SU-DHL-6 (cell line): ENCODE measurements around the gene TRPV4.

ENCODE experiments used
- H2AFZ ChIP-seq: fragments of 200-600 bp; sonication (generic); 2 replicates; pipeline ENCODE4 v1.6.1; 2014; ENCODE audit warnings: low read depth, mild to moderate bottlenecking, moderate library complexity, mixed read lengths, antibody characterized with exemption, low read length; ENCODE audit not compliant: severe bottlenecking
- H3F3A ChIP-seq: fragments of 200-600 bp; shearing (Covaris generic); 2 replicates; pipeline ENCODE4 v1.6.0; 2016; ENCODE audit warnings: antibody characterized with exemption, mild to moderate bottlenecking; ENCODE audit not compliant: insufficient read depth
- H3K27ac ChIP-seq: fragments of 200-600 bp; sonication (generic); 2 replicates; pipeline ENCODE4 v1.5.1; 2016; ENCODE audit warnings: low read depth, mild to moderate bottlenecking, low read length, moderate library complexity, mixed read lengths
- H3K27me3 ChIP-seq: fragments of 200-600 bp; sonication (generic), shearing (Covaris generic); 2 replicates; pipeline ENCODE4 v1.6.0; 2014; ENCODE audit warnings: mild to moderate bottlenecking, low read length
- H3K36me3 ChIP-seq: fragments of 200-600 bp; sonication (generic); 2 replicates; pipeline ENCODE4 v1.6.1; 2014; ENCODE audit warnings: mild to moderate bottlenecking, low read length, mixed read lengths
- H3K4me2 ChIP-seq: fragments of 300-600, 200-600 bp; shearing (Covaris generic), sonication (generic); 2 replicates; pipeline ENCODE4 v1.6.0; 2014; ENCODE audit warnings: low read length, low read depth, mild to moderate bottlenecking; ENCODE audit not compliant: poor library complexity, severe bottlenecking
- H3K4me3 ChIP-seq: fragments of 200-600 bp; sonication (generic); 2 replicates; pipeline ENCODE4 v1.5.1; 2014; ENCODE audit warnings: antibody characterized with exemption, low read length, mild to moderate bottlenecking, mixed read lengths; ENCODE audit not compliant: insufficient read depth, poor library complexity, severe bottlenecking
- H3K79me2 ChIP-seq: fragments of 200-600 bp; sonication (generic); 2 replicates; pipeline ENCODE4 v1.6.1; 2014; ENCODE audit warnings: mild to moderate bottlenecking, low read length, moderate library complexity; ENCODE audit not compliant: insufficient read depth
- H3K9ac ChIP-seq: fragments of 200-600 bp; sonication (generic); 2 replicates; pipeline ENCODE4 v1.7.0; 2014; ENCODE audit warnings: mild to moderate bottlenecking, low read length
- H3K9me2 ChIP-seq: fragments of 200-600 bp; sonication (generic); replicated peaks from 2 replicates; pipeline ENCODE4 v1.6.1; 2014; ENCODE audit warnings: low read length; ENCODE audit not compliant: insufficient read depth
- H3K9me3 ChIP-seq: fragments of 200-600 bp; sonication (generic); 2 replicates; pipeline ENCODE4 v1.6.1; 2014; ENCODE audit warnings: low read length, mixed read lengths; ENCODE audit not compliant: insufficient read depth
- H4K20me1 ChIP-seq: fragments of 200-600 bp; sonication (generic); 2 replicates; pipeline ENCODE4 v1.6.1; 2014; ENCODE audit warnings: low read depth, mild to moderate bottlenecking, antibody characterized with exemption, low read length, moderate library complexity, mixed read lengths
- EZH2phosphoT487 ChIP-seq: fragments of 200-600 bp; sonication (generic), shearing (Covaris generic); conservative IDR thresholded peaks from 2 replicates; pipeline ENCODE4 v1.6.1; 2018; ENCODE audit warnings: mild to moderate bottlenecking, antibody characterized with exemption, low read length, moderate library complexity, mixed read lengths
- TF ChIP-seq, protein P1 (sequence below): fragments of 200-600 bp; sonication (generic); IDR thresholded peaks from one replicate; pipeline ENCODE4 v1.5.1; 2017; ENCODE audit warnings: antibody characterized with exemption, mild to moderate bottlenecking, low read length, moderate library complexity; ENCODE audit not compliant: insufficient read depth, poor library complexity, severe bottlenecking

Gene TRPV4

DNA sequence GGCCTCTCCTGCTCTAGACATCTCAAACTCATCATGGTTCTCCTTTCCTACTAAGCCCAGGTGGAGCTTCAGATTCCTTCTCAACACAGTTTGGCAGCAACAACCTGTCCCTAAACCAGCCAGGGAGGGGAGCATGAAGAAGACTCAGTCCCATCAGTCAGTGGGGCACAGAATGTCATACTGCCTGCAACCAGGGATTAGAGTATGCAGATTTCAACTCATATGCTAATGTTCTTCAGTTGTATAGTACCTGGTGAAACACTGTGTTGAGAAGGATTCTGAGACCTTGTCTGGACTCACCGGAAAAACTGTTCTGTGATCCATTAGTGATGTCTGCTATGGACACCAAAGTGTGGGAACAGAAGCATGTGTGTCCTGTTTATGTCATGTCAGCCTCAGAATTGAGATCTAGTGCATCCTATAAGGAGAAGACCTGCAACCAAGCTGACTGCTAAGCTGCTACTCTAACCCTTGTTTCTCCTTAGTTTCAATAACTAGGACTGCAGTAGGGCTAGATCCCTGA lies 43.6 kb downstream of the TRPV4 start:
- H3K4me2 ChIP-seq: no peak overlapping the region
- H3K9me2 ChIP-seq: no peaks in the 10 kb centered on the region
- H3K9ac ChIP-seq: no peak overlapping the region
- no peaks in the 10 kb centered on the region for H3K36me3 ChIP-seq
- H3F3A ChIP-seq: no peaks in the 10 kb centered on the region
- H3K9me3 ChIP-seq: no peaks in the 10 kb centered on the region
- TF ChIP-seq EZH2phosphoT487: no peak
- TF ChIP-seq, protein P1, sequence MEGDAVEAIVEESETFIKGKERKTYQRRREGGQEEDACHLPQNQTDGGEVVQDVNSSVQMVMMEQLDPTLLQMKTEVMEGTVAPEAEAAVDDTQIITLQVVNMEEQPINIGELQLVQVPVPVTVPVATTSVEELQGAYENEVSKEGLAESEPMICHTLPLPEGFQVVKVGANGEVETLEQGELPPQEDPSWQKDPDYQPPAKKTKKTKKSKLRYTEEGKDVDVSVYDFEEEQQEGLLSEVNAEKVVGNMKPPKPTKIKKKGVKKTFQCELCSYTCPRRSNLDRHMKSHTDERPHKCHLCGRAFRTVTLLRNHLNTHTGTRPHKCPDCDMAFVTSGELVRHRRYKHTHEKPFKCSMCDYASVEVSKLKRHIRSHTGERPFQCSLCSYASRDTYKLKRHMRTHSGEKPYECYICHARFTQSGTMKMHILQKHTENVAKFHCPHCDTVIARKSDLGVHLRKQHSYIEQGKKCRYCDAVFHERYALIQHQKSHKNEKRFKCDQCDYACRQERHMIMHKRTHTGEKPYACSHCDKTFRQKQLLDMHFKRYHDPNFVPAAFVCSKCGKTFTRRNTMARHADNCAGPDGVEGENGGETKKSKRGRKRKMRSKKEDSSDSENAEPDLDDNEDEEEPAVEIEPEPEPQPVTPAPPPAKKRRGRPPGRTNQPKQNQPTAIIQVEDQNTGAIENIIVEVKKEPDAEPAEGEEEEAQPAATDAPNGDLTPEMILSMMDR: no peak
- H4K20me1 ChIP-seq: no peaks in the 10 kb centered on the region
- H3K27me3 ChIP-seq: 0 out of 2 replicates have a peak, but pooled peaks cover 4% of the 10 kb centered on the region
- H2AFZ ChIP-seq: no peak overlapping the region
- no peaks in the 10 kb centered on the region for H3K79me2 ChIP-seq
- H3K27ac ChIP-seq: no peak overlapping the region
- no peak overlapping the region for H3K4me3 ChIP-seq

DNA sequence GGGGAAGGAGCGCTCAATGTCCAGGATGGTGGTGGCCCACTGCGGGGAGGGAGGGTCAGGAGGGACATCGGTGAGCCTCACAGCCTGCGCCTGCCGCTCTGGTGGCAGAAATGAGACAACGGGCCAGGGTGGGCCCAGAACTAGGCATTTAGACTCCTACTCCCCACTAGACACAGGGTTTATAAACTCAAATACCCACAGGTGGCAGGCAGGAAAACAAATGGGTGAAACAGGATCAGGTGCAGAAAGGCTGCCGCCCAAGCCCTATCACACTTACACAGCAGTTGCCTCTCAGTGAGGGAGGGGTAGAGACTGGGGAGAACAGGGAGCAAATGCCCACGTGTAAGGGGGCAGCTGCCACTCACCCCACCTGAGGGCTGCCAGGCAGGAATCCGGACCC lies 46.4 kb downstream of the TRPV4 start:
- Histone ChIP-seq H3K4me2 (no peak overlapping the region), H2AFZ (no peak overlapping the region), H4K20me1 (no peaks in the 10 kb centered on the region), H3K36me3 (no peaks in the 10 kb centered on the region), H3K9ac (no peak overlapping the region), H3K27ac (no peak overlapping the region), H3F3A (no peaks in the 10 kb centered on the region), H3K9me2 (no peaks in the 10 kb centered on the region), H3K4me3 (no peak overlapping the region), H3K27me3 (0 out of 2 replicates have a peak, but pooled peaks cover 4% of the 10 kb centered on the region), H3K9me3 (0 out of 2 replicates have a peak, but pooled peaks cover under 1% of the 10 kb centered on the region), H3K79me2 (no peaks in the 10 kb centered on the region)
- TF ChIP-seq, protein P1: no peak
- TF ChIP-seq EZH2phosphoT487: no peak

DNA sequence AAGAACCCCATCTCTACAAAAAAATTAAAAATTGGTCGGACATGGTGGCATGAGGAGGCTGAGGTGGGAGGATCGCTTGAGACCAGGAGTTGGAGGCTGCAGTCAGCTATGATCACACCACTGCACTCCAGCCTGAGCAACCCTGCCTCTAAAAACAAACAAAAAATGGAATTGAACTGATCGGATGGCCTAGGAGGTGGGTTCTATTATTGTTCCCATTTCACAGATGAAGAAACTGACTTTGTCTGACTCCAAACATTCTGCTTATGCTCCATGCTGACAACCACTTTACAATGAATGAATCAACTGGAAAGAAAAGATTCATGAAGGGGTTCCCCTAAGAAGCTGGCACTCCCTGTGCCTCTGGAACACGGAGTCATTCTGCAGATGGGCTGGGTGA lies 47.3 kb downstream of the TRPV4 start:
- no peaks in the 10 kb centered on the region for H4K20me1 ChIP-seq
- H3K36me3 ChIP-seq: no peaks in the 10 kb centered on the region
- 0 out of 2 replicates have a peak, but pooled peaks cover 4% of the 10 kb centered on the region for H3K27me3 ChIP-seq
- 0 out of 2 replicates have a peak, but pooled peaks cover 5% of the 10 kb centered on the region for H3K9me3 ChIP-seq
- no peak overlapping the region for H3K4me2 ChIP-seq
- H3K27ac ChIP-seq: no peak overlapping the region
- H3K79me2 ChIP-seq: no peaks in the 10 kb centered on the region
- no peak overlapping the region for H2AFZ ChIP-seq
- no peaks in the 10 kb centered on the region for H3F3A ChIP-seq
- TF ChIP-seq, protein P1: no peak
- TF ChIP-seq EZH2phosphoT487: no peak
- H3K4me3 ChIP-seq: no peak overlapping the region
- no peak overlapping the region for H3K9ac ChIP-seq
- no peaks in the 10 kb centered on the region for H3K9me2 ChIP-seq
